H9 (cell line): ENCODE results near the gene MUS81. TPM values are rescaled to one million over a fixed set of nuclear protein-coding genes. Genes with fewer than 3 reads are reported as not detected.

Source experiments
- DNase-seq: peaks from one replicate; pipeline ENCODE4 v3.0.0-alpha.2; 2017
- H2AFZ ChIP-seq: one replicate; pipeline ENCODE4 v1.6.1; 2013; ENCODE audit warnings: mild to moderate bottlenecking, low read length, control low read depth, moderate library complexity
- H2AK5ac ChIP-seq: 2 replicates; pipeline ENCODE4 v1.6.1; 2013; ENCODE audit warnings: low read length, control low read depth, mixed read lengths; ENCODE audit not compliant: insufficient read length
- H2BK120ac ChIP-seq: one replicate; pipeline ENCODE4 v1.6.1; 2013; ENCODE audit warnings: low read depth, mild to moderate bottlenecking, low read length, control low read depth, inconsistent platforms; ENCODE audit not compliant: poor library complexity, severe bottlenecking
- H2BK12ac ChIP-seq: 2 replicates; pipeline ENCODE4 v1.6.1; 2013; ENCODE audit warnings: low read length, control low read depth, mixed read lengths, low read depth; ENCODE audit not compliant: insufficient read length
- H2BK15ac ChIP-seq: 2 replicates; pipeline ENCODE4 v1.6.1; 2013; ENCODE audit warnings: low read depth, low read length, control low read depth
- H2BK20ac ChIP-seq: one replicate; pipeline ENCODE4 v1.6.1; 2013; ENCODE audit warnings: low read depth, mild to moderate bottlenecking, low read length, control low read depth, inconsistent platforms; ENCODE audit not compliant: poor library complexity, severe bottlenecking
- H2BK5ac ChIP-seq: 2 replicates; pipeline ENCODE4 v1.6.1; 2013; ENCODE audit warnings: low read length, control low read depth, mixed read lengths; ENCODE audit not compliant: insufficient read length
- H3K14ac ChIP-seq: 2 replicates; pipeline ENCODE4 v1.6.1; 2013; ENCODE audit warnings: low read length, control low read depth; ENCODE audit not compliant: insufficient read depth
- H3K18ac ChIP-seq: 2 replicates; pipeline ENCODE4 v1.6.1; 2013; ENCODE audit warnings: low read depth, mild to moderate bottlenecking, mixed read lengths, low read length, control low read depth; ENCODE audit not compliant: insufficient read length
- H3K23ac ChIP-seq: 2 replicates; pipeline ENCODE4 v1.6.1; 2013; ENCODE audit warnings: low read length, control low read depth, mixed read lengths, low read depth; ENCODE audit not compliant: insufficient read length
- H3K23me2 ChIP-seq: 2 replicates; pipeline ENCODE4 v1.6.1; 2013; ENCODE audit warnings: low read depth, mild to moderate bottlenecking, mixed read lengths, low read length, control low read depth; ENCODE audit not compliant: insufficient read length, poor library complexity, severe bottlenecking
- H3K27ac ChIP-seq: 2 replicates; pipeline ENCODE4 v1.5.1; 2013; ENCODE audit warnings: low read length, control low read depth, mixed read lengths, low read depth; ENCODE audit not compliant: insufficient read length
- H3K27me3 ChIP-seq: 2 replicates; pipeline ENCODE4 v1.6.1; 2013; ENCODE audit warnings: low read length, control low read depth, inconsistent platforms; ENCODE audit not compliant: insufficient read depth
- H3K4ac ChIP-seq: 2 replicates; pipeline ENCODE4 v1.6.1; 2013; ENCODE audit warnings: low read depth, mild to moderate bottlenecking, control low read depth, inconsistent platforms, low read length, moderate library complexity
- H3K4me1 ChIP-seq: 2 replicates; pipeline ENCODE4 v1.6.1; 2013; ENCODE audit warnings: low read length, control low read depth, inconsistent platforms; ENCODE audit not compliant: insufficient read depth
- H3K4me2 ChIP-seq: 2 replicates; pipeline ENCODE4 v1.6.1; 2013; ENCODE audit warnings: low read length, control low read depth, mixed read lengths; ENCODE audit not compliant: insufficient read length, insufficient read depth
- H3K56ac ChIP-seq: 2 replicates; pipeline ENCODE4 v1.6.1; 2013; ENCODE audit warnings: low read depth, mild to moderate bottlenecking, mixed read lengths, low read length, control low read depth; ENCODE audit not compliant: insufficient read length
- H3K79me1 ChIP-seq: 2 replicates; pipeline ENCODE4 v1.6.1; 2013; ENCODE audit warnings: low read depth, mild to moderate bottlenecking, moderate library complexity, low read length, control low read depth, inconsistent platforms; ENCODE audit not compliant: insufficient read depth, poor library complexity, severe bottlenecking
- H3K79me2 ChIP-seq: 2 replicates; pipeline ENCODE4 v1.6.1; 2013; ENCODE audit warnings: low read length, control low read depth, inconsistent platforms; ENCODE audit not compliant: insufficient read depth
- H3K9ac ChIP-seq: 2 replicates; pipeline ENCODE4 v1.6.1; 2013; ENCODE audit warnings: low read length, control low read depth, mixed read lengths; ENCODE audit not compliant: insufficient read length; ENCODE audit errors: extremely low read depth
- H3K9me3 ChIP-seq: one replicate; pipeline ENCODE4 v1.6.1; 2013; ENCODE audit warnings: low read depth, low read length, inconsistent platforms; ENCODE audit not compliant: control insufficient read depth
- H3T11ph ChIP-seq: one replicate; pipeline ENCODE4 v1.6.1; 2013; ENCODE audit warnings: mild to moderate bottlenecking, low read length, control low read depth, inconsistent platforms
- H4K20me1 ChIP-seq: one replicate; pipeline ENCODE4 v1.6.1; 2013; ENCODE audit not compliant: control insufficient read depth, insufficient read length, insufficient read depth
- H4K5ac ChIP-seq: 2 replicates; pipeline ENCODE4 v1.6.1; 2013; ENCODE audit warnings: low read depth, mild to moderate bottlenecking, mixed read lengths, low read length, control low read depth; ENCODE audit not compliant: insufficient read length
- H4K8ac ChIP-seq: replicated peaks from 2 replicates; pipeline ENCODE4 v1.6.1; 2013; ENCODE audit warnings: low read length, control low read depth, mixed read lengths, low read depth; ENCODE audit not compliant: insufficient read length
- H4K91ac ChIP-seq: 2 replicates; pipeline ENCODE4 v1.6.1; 2013; ENCODE audit warnings: low read depth, mild to moderate bottlenecking, moderate library complexity, mixed read lengths, low read length, control low read depth; ENCODE audit not compliant: insufficient read length
- H3K27ac Mint-ChIP-seq, 3 experiments: 2 replicates in 2 of 3; 3 replicates in 1 of 3; pipeline ENCODE4 v1.8.0; 2020 to 2021; ENCODE audit warnings: mixed read lengths in 3 of 3, mild to moderate bottlenecking in 1 of 3, moderate library complexity in 1 of 3
- H3K27me3 Mint-ChIP-seq: 2 replicates; pipeline ENCODE4 v1.8.0; 2021; ENCODE audit warnings: low read depth, mild to moderate bottlenecking, moderate library complexity, mixed read lengths
- H3K36me3 Mint-ChIP-seq, 3 experiments: 2 replicates in 2 of 3; 3 replicates in 1 of 3; pipeline ENCODE4 v1.8.0; 2020 to 2021; ENCODE audit warnings: low read depth in 3 of 3, mixed read lengths in 3 of 3; ENCODE audit not compliant: insufficient read depth in 1 of 3
- H3K4me1 Mint-ChIP-seq, 2 experiments: 2 replicates each; pipeline ENCODE4 v1.8.0; 2020; ENCODE audit warnings: mixed read lengths in 2 of 2
- H3K4me3 Mint-ChIP-seq, 2 experiments: 2 replicates in 1 of 2; 3 replicates in 1 of 2; pipeline ENCODE4 v1.8.0; 2020 to 2021; ENCODE audit warnings: mild to moderate bottlenecking in 2 of 2, mixed read lengths in 2 of 2, moderate library complexity in 1 of 2
- H3K9me3 Mint-ChIP-seq, 2 experiments: 2 replicates in 1 of 2; 3 replicates in 1 of 2; pipeline ENCODE4 v1.8.0; 2020; ENCODE audit warnings: mild to moderate bottlenecking in 2 of 2, mixed read lengths in 2 of 2, moderate library complexity in 1 of 2
- WGBS: extraction: QIAGEN DNeasy Blood & Tissue Kit; methylation state at CpG from one replicate; pipeline ENCODE4 v1.1.7; 2013; ENCODE audit warnings: missing lambda C conversion rate, low lambda C conversion rate, mixed read lengths; ENCODE audit not compliant: insufficient read length; ENCODE audit errors: extremely low coverage; 5-methylcytosine and 5-hydroxymethylcytosine counted together
- total RNA-seq: library from RNA; stranded (reverse); gene quantifications from 2 replicates; pipeline ENCODE4 v1.2.1, GENCODE V29; 2021
- TF ChIP-seq, protein P1 (sequence below): fragments of 200-600 bp; sonication (generic); conservative IDR thresholded peaks from 3 replicates; pipeline ENCODE4 v1.8.0; 2021; ENCODE audit warnings: antibody characterized with exemption, mild to moderate bottlenecking

Gene MUS81
- total RNA-seq, 1 experiment from 2014 or later, result 49.2 TPM

DNA sequence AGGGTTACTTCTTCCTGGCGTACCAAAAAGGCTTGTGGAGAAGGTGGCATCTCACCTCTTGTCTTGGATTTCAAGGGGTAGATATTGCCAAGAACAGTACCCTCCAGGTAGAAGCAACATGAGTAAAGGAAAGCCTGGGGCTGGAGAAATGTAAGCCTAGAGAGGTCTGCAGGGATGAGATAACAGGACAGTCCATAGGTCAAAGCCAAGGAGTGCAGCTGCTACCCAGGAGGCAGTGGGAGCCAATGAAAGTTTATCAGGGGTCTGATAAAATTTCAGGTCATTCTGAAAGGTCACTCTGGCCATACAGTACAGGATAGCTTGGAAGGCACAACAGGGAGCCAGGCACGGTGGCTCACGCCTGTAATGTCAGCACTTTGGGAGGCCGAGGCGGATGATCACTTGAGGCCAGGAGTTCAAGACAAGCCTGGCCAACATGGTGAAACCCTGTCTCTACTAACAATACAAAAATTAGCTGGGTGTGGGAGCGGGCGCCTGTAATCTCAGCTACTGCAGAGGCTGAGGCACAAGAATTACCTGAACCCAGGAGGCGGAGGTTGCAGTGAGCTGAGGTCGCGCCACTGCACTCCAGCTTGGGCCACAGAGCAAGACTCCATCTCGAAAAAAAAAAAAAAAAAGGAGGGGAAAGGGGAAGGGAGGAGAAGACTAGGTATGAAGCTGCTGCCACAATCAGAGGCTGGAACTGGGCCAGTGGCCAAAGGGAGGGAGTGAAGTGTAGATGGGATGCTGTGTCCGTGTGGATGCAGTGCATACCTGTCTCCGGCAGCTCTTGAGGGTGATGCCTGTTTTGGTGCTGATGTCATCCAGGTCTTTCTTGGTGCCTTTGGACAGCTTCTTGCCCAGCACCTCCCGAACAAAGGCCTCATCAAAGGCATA is 26.8 kb downstream of the MUS81 start:
- peaks cover 17% of the 10 kb centered on the region for H3K27me3 Mint-ChIP-seq
- H2BK12ac ChIP-seq, result no peak overlapping the region
- WGBS, result no CpG with 5 or more reads among the region's 14 CpGs
- no peak overlapping the region for H2BK120ac ChIP-seq
- H3K27ac Mint-ChIP-seq, result peak overlapping the region; percentile 35 to 99 (median 98); a peak in 3 of 7 replicates
- H2AFZ ChIP-seq, result no peak overlapping the region
- no peak overlapping the region for H2AK5ac ChIP-seq
- H3K18ac ChIP-seq, result no peak overlapping the region
- peaks cover 35 to 55% (median 52%) of the 10 kb centered on the region in 3 experiments for H3K36me3 Mint-ChIP-seq
- H3K9me3 Mint-ChIP-seq, result peaks cover 2 to 4% of the 10 kb centered on the region in 2 experiments; a peak in 2 of 5 replicates
- no peak for DNase-seq
- no peaks in the 10 kb centered on the region for H3K79me1 ChIP-seq
- H3K23me2 ChIP-seq, result peaks cover 23% of the 10 kb centered on the region
- H3K4ac ChIP-seq, result no peak overlapping the region
- no peak overlapping the region for H3K23ac ChIP-seq
- TF ChIP-seq, protein P1, sequence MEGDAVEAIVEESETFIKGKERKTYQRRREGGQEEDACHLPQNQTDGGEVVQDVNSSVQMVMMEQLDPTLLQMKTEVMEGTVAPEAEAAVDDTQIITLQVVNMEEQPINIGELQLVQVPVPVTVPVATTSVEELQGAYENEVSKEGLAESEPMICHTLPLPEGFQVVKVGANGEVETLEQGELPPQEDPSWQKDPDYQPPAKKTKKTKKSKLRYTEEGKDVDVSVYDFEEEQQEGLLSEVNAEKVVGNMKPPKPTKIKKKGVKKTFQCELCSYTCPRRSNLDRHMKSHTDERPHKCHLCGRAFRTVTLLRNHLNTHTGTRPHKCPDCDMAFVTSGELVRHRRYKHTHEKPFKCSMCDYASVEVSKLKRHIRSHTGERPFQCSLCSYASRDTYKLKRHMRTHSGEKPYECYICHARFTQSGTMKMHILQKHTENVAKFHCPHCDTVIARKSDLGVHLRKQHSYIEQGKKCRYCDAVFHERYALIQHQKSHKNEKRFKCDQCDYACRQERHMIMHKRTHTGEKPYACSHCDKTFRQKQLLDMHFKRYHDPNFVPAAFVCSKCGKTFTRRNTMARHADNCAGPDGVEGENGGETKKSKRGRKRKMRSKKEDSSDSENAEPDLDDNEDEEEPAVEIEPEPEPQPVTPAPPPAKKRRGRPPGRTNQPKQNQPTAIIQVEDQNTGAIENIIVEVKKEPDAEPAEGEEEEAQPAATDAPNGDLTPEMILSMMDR, result no peak
- no peaks in the 10 kb centered on the region; the same call in 1 of the 2 replicates for H3K79me2 ChIP-seq
- H3K4me2 ChIP-seq, result peak overlapping the region; percentile 70
- no peak overlapping the region for H4K8ac ChIP-seq
- H4K20me1 ChIP-seq, result no peaks in the 10 kb centered on the region
- H3K9ac ChIP-seq, result peak overlapping the region; percentile 24
- H4K91ac ChIP-seq, result no peak overlapping the region
- H3T11ph ChIP-seq, result no peak overlapping the region
- peaks cover 9% of the 10 kb centered on the region; the same call in 1 of the 2 replicates for H3K4me1 ChIP-seq
- H2BK5ac ChIP-seq, result no peak overlapping the region
- peaks cover 6% of the 10 kb centered on the region; the same call in 1 of the 2 replicates for H3K27me3 ChIP-seq
- no peak overlapping the region for H3K14ac ChIP-seq
- no peak overlapping the region for H2BK15ac ChIP-seq
- H2BK20ac ChIP-seq, result no peak overlapping the region
- H3K27ac ChIP-seq, result no peak overlapping the region
- no peak overlapping the region for H3K56ac ChIP-seq
- H3K4me3 Mint-ChIP-seq, result peak overlapping the region; percentile 97 to 98
- H3K9me3 ChIP-seq, result no peaks in the 10 kb centered on the region
- peaks cover 27 to 41% of the 10 kb centered on the region in 2 experiments for H3K4me1 Mint-ChIP-seq
- H4K5ac ChIP-seq, result no peak overlapping the region
